Amniotic stem cell (primary cell): Measurements from ENCODE around the gene GGTA1.
A peak's percentile ranks its signal among the peaks of the same experiment; 100 is the strongest.
"Not testable (repeated sequence)": the region's sequence is repeated elsewhere in the genome, so short reads cannot be mapped to it uniquely, and the experiment has no call there.

Source experiments
- DNase-seq: peaks from one replicate; lab custom pipeline; 2025; lab: John Stamatoyannopoulos, UW

GGTA1 gene

DNA sequence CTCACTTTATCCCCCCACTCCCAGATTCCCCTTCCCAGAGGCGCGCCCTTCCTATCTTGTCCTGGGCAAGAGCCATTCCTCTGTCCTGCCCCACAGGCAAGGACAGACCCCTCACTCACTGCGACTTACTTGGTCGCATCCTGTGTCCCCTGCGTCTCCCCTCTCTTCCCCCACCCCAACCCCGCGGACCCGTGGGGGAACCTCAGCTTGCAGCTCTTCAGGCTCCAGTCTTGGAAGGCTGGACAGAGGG lies 542 bp downstream of the GGTA1 start:
- no peak for DNase-seq

DNA sequence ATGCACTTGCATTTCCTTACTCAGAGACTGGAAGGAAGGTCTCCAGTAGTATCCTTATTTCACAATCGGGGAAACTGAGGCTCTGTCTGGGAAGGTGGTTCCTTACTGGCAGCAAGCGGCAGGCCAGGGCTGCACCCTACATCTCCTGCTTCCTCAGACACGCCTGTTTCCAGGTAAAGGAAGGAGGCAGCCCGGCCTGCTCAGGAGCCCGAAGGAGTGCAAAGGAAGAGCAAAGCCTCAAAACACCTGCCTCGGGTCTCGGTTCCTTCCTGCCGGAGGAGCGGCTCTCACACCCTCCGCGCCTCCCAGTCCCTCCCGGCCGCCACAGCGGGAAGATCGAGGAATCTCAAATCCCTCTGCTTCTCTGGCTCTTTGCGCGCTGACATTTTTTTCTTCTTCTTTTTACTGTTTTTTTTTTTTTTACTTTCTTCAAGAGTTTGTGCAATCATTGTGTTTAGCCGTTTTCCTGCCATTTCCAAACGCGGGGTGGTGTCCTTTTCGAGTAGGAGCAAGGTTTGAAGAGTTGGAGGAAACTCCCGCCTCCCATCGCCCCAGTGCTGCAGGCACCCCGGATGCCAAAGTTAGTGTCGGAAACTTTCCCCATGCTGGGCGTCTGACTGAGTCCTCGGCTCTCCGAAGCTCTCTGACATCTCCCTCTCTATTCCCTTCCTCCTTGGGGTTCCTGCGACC lies 1.0 kb downstream of the GGTA1 start:
- DNase-seq = no peak

DNA sequence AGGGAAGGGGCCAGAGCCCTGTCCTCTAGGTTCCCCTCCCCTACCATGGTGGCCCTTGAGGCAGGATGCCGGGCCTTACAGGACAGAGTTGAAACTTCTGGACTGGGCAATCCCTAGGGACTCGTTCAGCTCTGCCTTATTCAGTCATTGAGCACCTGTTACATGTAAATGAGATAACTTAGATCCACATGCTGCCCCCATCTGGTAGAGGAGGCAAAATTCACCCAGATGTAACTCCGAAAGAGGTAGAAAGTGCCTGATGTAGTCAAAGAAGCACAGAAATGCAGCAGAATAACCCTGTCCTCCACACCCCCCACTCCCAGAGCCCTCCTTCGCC lies 1.5 kb downstream of the GGTA1 start:
- DNase-seq = peak; percentile 57

DNA sequence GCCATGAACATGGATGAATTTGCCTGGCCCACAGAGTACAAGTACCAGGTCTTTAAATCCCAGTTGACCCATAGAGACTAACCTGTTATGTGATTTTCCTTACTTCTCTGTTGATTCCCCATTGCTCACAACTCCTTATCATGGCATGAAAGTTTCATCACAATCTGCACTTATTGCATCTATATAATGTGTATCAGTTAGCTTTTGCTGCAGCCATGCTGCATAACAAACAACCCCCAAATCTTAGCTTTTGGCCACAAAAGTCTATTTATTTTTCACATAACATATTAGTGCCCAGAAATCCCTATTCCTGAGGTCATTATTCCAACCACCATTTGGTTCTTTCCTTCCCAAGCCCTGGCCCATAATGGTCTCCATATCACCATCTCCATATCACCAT lies 3.7 kb downstream of the GGTA1 start:
- DNase-seq = no peak

DNA sequence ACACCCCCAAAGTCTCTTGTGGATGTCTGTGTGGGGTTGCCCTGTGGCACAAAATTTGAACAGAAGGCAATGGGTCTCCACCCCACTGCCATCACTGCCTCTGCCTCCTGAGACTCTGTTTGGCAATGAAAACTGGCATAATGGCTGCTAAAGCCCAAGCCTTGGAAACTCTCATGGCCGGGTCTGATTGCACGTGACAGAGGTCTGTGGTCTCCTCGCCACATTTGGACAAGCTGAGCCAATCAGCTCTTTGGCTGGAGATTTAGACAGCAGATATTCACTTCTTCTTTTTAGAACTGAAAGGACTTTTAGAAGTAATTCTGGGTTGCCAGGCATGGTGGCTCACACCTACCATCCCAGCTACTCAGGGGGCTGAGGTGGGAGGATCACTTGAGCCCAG lies 5.5 kb downstream of the GGTA1 start:
- no peak for DNase-seq

DNA sequence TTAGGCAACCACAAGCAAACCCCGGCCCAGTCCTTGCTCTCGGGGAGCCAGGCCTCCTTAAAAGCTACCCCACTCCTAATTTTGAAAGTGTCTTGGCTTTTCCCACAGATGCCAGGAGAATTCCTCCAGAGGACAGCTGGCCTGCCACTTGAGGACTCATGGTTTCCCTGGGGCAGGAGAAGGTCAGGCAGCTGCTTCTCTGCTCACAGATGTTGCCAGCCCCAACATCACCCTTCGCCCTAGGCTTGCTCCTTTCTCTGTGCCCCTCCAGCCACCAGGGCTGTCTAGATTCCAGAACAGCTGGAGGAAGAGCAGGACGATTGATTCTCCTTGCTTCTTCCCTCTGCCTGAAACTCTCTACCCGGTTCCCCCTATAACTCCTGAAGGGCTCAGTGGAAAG lies 8.5 kb downstream of the GGTA1 start:
- DNase-seq = no peak

DNA sequence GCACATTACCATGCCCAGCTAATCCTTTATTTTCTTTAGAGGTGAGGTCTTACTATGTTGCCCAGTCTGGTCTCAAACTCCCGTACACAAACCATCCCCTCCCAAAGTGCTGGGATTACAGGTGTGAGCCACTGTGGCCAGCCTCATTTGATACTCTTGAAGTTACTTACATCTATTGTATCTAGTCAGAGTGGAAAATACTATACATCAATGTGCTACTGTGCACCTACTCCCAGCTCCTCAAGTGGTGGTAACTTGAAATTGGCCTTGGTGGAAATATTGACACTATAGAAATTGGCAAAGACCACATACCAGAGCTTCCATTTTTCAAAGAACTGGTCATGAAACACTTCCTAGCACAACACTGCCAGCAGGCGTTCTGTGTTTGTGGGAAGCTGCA lies 10.3 kb downstream of the GGTA1 start:
- no peak for DNase-seq

DNA sequence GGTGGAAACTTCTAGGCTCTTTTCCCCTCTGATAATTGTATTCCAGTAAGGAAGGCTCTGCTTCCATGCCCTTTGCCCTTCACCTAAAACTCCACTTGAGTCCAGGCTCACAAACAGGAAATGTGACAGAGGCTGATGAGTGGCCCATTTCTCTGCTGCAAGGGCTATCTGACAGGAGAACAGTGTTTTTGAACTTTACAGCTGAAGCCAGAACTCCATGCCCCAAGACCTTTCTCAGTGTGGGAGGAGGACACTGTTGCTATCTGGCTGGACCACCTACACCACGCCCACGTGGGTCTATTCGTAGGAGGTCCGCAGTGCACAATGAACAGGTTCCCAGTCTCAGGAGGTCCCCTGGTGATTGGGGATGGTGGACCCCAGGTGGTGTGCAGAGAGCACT lies 13.6 kb downstream of the GGTA1 start:
- no peak for DNase-seq

DNA sequence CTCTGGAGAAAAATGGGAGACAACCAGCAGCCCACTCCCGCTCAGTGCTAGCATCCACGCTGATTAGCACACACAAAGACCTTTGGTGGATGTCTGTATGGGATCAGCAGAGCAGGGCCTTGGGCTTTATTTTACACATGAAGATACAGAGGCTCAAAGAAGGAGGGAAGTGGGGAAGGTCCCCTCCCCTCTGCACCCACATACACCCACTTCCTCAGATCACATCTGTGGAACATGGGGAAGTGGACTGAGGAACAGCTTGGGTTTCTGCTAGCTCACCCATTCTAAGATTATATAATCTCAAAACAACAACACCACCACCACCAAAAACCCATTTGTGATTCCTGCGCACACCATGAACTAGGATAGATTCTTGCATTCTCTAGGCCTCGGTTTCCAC lies 14.0 kb downstream of the GGTA1 start:
- no peak for DNase-seq

DNA sequence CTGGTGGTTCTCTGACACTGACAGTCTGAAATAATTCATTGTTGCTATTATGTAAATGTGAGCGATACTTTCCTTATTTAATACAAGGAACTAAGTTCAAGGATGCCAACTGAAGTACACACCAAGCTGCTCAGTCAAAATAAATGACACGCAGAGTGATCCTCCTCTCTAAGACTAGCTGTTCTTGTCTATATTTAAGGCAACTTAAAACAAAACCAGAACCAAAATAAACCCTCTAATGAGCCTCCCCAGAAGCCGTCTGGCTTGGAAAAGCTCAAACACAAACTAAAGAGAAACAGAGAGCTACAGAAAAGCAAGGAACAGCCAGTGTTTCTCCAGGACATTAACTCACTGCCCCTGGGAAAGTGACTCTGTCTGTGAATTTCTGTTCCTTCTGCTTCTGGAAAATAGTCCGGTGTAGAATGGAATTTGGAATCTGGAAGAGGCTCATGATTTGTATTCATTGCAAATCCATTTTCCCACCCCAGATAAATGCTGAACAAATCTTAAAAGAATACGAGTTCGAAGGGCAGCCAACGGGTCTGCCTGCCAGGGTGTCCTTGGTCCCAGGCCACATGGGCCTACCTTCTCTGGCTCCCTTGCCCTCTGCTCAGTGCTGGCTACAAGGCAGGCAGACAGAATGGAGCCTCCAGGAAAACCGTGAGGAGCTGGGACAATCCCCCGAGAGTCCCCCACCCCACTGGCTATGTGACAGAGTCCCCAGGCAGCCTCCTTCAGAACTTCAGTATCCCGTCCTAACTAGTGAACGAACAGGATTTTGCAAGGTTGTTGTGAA lies 14.8 kb downstream of the GGTA1 start:
- no peak for DNase-seq

DNA sequence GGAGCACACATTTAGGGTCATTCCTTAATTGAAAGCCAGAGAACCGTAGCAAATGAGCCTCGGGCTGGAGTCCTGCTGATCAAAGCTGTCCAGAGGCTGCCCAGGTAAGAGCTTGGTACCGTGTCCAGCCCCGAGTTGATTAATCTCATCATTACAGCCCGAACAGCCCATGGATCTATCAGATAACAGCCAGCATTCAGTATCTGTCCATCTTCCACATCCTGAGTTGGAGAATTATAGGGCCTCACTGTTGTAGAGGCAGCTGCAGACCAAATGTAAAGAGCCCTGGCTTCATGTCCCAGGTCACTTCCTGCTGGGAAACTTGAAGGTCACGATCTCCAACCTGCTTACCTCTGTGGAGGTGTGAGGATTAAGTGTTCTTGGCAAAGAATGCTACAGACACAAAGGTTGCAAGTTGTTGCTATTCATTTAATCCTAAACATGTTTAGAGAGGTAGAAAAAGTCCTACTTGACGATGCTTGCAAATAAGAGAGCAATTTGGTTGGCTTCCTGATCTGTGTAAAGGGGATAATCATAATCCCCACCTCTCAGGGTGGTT lies 16.1 kb downstream of the GGTA1 start:
- DNase-seq = no peak

DNA sequence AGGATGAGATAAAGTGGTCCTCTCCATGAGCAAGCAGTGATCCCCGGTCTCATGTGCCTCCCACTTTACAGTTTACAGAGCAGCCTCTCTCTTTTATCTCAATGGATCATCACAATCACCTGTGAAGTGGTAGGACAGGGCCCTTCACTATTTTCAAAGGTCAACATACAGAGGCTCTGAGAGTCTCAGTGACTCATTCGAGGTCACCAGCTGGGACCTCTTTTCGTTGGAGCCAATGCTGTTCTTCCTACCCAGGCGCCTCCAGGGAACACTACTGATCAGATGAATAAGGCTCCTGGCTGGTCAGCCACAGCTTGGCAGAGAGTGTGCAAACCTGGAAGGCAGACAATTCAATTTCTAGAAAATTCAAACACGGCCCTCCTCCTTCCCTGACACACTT lies 16.6 kb downstream of the GGTA1 start:
- DNase-seq = no peak

DNA sequence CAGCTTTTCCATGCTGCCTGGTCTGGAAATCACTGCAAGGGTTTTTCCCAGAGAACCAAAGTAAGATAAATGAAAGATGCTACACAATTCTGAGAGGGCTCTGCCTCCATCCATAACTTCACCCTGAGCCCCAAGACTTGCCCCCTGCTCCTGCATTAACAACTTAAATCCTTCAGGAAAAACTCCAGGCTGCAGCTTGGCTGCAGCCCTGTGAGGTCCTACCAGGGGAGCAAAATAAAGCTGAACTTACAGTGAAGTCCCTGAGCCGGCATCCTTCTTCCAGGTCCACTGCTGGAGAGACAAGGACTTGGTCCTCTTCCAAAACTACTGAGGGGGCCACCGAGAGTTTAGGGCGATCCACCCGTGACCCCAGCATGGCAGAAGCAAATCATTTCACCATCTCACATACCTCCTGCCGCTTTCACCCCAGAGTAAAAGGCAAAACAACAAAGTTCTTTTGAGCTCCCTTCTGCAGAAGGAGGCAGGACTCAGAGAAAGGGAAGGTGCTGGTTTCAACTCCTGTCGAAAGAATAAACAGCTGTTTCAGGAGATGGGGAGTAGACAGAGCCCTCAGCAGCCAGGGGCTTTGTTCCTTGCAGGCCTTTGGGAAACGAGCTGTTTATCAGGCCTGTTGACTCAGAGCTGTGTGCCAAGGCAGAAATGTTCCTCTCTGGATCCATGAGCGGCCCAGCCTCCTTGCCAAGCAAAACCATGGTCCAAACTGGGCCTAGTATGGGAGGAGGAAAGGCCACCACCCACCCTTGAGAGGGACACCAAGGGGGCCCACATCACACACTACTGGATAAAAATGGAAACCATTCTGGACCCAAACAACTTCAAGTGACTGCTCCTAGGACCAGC lies 20.6 kb downstream of the GGTA1 start:
- DNase-seq = no peak

DNA sequence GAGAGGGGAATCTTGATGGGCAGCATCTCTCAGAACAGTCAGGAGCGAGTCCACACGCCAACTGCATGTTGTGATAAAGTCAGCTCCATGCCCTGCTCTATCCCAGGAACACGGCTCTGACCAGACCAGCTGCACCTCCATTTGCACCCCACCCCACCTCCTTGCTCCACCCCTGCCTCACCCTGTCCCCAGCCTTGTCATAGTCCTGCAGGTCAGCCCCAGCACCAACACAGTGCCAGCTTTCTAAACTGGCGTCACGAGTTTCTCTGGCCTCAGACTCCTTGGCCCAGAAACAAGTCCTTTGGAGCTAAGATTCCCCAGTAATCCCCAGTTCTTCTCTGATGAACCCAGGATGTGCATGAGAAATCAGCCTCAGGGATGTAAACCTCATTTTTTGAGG lies 23.5 kb downstream of the GGTA1 start:
- DNase-seq = no peak

DNA sequence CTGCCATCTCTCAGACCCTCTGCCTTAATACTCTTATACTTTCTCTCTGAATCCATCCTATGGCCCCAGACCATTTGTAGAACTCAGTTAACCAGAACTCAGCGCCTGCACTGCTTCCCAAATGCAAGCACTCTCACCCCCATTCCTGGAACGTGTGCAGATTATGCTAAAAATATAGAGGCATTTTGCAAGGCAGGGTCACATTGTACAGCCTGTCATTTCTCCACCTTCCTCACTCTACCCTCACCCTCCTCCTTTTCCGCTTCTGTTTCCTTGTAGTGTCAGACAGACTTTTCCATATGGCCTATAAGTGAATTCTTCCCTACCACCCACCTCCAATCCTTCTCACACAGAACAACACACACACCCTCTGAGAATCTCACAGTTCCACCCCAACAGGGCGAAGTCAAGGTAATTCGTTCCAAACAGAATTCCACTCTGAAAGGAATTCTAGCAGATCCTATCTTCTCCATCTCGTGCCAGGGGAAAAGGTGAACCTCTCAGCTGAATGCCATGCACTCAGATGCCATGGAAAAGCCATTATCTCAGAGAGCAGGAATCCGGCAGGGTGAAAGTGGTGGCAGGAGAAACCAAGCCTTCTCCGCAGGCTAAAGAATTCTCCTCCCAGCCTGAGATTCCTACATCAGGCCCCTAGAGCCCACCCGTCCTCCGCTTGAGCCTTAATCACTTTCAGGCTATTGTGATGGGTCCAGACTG lies 25.3 kb downstream of the GGTA1 start:
- DNase-seq = no peak

DNA sequence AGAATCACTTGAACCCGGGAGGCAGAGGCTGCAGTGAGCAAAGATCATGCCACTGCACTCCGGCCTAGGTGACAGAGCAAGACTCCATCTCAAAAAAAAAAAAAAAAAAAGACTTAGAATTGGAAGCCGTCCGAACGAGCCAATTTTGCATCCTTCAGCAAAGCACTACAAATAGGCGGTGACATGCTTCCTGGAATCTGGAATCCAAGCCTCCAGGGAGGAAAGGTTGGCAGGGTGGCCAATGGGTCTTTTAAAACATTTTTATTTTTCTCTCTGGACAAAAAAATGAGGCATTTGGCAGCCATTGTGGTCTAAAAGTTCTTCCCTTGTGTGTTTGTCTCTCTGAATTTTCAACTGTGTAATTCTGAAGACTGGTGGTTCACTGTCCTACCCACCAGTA lies 26.4 kb downstream of the GGTA1 start:
- no peak for DNase-seq

DNA sequence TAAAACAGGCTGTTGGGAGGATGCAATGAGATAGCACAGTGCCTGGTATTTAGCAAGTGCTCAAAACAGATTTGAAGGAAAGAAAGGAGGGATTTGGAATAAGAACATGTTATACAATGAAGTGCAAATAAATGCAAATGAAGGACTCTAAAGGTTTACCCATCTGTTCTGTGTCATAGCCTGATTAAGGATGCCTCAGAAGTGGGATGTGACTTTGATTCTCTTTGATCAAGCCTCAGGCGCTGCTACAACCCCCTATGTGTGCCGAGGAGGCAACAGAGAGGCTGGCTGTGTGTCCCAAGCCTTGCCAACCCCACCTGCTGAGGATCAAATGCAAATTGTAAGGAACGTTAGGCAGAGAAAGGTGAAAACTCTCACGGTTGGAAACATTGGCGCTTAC lies 27.2 kb downstream of the GGTA1 start:
- no peak for DNase-seq

DNA sequence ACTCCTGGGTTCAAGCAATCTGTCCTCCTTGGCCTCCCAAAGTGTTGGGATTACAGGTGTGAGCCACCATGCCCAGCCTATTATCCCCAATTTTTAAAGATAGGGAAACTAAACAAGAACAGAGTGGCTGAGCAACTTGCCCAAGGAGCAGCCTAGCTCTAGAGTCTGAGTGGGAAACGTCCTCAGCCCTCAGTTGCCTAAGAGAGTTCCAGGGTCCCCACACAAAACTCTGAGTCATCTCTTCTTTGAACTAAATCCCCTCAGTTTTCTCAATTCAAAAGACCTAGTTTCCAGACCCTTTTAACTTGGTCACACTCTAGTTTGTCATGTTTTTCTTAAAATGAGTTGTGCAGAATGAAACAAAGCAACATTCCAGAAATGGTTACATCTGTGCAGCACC lies 33.5 kb downstream of the GGTA1 start:
- DNase-seq = no peak

DNA sequence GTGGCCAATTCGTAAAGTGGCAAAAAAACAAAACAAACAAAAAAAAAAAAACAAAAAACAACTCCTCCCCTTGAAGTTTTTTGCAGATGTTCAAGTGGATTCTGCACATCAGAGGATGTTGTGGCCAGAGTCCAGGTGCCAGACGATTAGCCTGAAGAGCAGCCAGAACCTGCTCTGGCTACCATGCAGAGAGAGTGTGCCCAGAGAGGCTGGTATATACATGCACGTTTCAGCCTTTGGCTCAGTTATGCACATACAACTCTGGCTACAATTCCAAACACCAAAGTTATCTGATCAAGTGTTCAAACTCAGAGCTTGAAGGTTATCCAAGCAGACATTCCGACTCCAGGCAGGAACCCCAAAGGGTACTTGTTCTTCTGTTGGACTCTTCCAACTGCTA lies 34.7 kb downstream of the GGTA1 start:
- no peak for DNase-seq

DNA sequence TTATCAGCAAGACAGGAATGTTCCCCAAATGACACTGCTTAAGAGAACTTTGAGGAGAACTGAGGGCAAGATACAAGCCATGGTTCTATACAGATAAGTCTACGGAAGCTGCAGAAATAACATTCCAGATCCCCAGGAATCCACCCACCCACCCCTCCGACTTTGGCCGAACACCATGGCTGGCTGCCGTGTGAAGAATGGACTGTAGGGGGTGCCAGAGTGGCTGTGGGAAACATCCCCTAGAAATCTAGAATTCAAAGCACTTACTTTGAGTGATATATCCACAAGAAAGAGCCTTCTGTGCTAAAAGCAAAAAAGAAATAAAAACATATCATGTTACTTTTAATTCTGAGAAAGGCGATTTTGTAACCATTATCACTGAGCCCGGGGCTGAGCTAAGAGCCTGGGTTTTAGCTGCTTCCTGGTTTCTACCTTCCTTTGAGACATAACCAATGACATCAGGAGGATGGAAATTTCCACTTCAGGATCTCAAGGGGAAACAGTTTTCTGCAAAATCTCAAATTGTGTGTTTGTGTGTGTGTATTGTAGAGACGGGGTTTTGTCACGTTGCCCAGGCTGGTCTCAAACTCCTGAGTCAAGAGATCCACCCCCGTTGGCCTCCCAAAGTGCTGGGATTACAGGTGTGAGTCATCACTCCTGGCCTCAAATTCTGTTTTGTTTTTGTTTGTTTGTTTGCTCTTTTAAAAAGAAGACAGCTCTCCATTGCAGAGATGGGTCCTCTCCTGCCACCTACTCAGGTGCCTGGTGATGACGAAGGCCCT lies 36.4 kb downstream of the GGTA1 start:
- DNase-seq = no peak

DNA sequence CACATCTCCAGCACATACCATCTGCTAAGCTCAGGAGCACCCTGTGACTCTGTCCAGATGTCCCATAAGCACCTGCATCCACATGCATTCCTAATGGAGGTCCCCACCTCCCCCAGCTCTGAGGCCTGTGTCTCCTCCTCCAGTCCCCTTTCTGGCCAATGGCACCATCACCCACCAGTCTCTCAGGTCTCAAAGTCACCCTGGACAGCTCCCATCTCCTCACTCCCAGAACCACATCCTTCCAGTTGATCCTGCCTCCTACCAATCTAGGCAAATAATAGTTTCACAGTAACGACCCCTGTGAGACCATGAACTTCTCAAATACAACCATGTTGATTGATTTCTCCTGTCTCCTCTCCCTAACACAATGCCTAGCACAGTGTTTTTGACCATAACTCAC lies 40.1 kb downstream of the GGTA1 start:
- no peak for DNase-seq

DNA sequence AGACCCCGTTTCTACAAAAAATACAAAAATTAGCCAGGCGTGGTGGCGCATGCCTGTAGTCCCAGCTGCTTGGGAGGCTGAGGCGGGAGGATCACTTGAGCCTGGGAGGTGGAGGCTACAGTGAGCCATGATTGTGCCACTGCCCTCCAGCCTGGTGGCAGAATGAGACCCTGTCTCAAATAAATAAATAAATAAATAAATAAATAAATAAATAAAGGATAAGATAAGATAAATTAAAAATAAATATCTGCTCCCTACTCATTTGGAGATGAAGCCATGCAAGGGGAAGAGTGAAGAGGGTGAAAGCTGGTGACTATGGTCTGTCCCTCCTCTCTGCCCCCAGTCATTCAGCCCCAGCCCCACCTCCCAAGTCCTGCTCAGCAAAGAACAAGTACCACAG lies 41.2 kb downstream of the GGTA1 start:
- DNase-seq = not testable (repeated sequence)
